ENCODE data around the gene IGSF21. TPM values are rescaled to one million over a fixed set of nuclear protein-coding genes. Genes with fewer than 3 reads are reported as not detected.

IGSF21 gene
- total RNA-seq, 1 experiment from 2014 or later: 5.2 TPM

DNA sequence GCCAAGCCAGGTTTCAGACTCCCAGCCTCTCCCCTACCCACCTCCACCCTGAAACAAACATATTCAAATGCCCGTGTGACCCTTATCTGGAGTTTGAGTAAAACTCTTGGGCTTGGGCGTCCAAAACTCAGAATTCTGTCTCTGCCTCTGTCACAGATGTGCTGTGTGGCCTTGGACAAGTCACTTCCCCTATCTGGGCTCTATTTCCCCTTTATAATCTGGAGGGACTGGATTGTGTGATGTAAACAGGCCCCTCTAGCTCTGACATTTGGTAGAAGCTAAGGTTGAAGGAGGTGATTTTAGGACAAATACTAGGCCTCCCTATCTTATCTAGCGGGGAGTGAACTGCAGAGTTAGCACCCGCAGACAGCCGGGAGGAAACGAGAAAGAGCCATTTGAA is 67.5 kb downstream of the IGSF21 start:
- no peak overlapping the region for H3K18ac ChIP-seq (ENCODE audit: insufficient read length, low read depth, low read length)
- H3K79me2 ChIP-seq (ENCODE audit: insufficient read depth, low read length): 0 out of 2 replicates have a peak, but pooled peaks cover 2% of the 10 kb centered on the region
- Mint-ChIP-seq H3K27ac (peak overlapping the region in 1 of 3 experiments; percentile 85; a peak in 1 of 7 replicates), H3K4me3 (no peak overlapping the region; a peak in 1 of 5 replicates), H3K4me1 (peaks cover 44 to 52% of the 10 kb centered on the region in 2 experiments), H3K9me3 (no peaks in the 10 kb centered on the region), H3K27me3 (ENCODE audit: low read depth) (no peaks in the 10 kb centered on the region; the same call in 1 of the 2 replicates), H3K36me3 (ENCODE audit: insufficient read depth in 1 of 3, low read depth in 3 of 3) (no peaks in the 10 kb centered on the region)
- no CpG with 5 or more reads among the region's 6 CpGs for WGBS (ENCODE audit: extremely low coverage, insufficient read length, low lambda C conversion rate)
- no peak overlapping the region for H3T11ph ChIP-seq (ENCODE audit: low read length)
- H2AFZ ChIP-seq (ENCODE audit: low read length): no peak overlapping the region
- no peak overlapping the region for H2BK20ac ChIP-seq (ENCODE audit: low read depth, low read length, poor library complexity, severe bottlenecking)
- no peaks in the 10 kb centered on the region for H3K9me3 ChIP-seq (ENCODE audit: control insufficient read depth, low read depth, low read length)
- H3K4me2 ChIP-seq (ENCODE audit: insufficient read depth, insufficient read length, low read length): no peak overlapping the region
- H4K91ac ChIP-seq (ENCODE audit: insufficient read length, low read depth, low read length): no peak overlapping the region
- TF ChIP-seq, protein P1, sequence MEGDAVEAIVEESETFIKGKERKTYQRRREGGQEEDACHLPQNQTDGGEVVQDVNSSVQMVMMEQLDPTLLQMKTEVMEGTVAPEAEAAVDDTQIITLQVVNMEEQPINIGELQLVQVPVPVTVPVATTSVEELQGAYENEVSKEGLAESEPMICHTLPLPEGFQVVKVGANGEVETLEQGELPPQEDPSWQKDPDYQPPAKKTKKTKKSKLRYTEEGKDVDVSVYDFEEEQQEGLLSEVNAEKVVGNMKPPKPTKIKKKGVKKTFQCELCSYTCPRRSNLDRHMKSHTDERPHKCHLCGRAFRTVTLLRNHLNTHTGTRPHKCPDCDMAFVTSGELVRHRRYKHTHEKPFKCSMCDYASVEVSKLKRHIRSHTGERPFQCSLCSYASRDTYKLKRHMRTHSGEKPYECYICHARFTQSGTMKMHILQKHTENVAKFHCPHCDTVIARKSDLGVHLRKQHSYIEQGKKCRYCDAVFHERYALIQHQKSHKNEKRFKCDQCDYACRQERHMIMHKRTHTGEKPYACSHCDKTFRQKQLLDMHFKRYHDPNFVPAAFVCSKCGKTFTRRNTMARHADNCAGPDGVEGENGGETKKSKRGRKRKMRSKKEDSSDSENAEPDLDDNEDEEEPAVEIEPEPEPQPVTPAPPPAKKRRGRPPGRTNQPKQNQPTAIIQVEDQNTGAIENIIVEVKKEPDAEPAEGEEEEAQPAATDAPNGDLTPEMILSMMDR (conservative IDR thresholded peaks at IDR 0.05): no peak
- H3K23me2 ChIP-seq (ENCODE audit: insufficient read length, low read depth, low read length, poor library complexity, severe bottlenecking): no peaks in the 10 kb centered on the region
- no peak overlapping the region for H3K56ac ChIP-seq (ENCODE audit: insufficient read length, low read depth, low read length)
- no peak for DNase-seq
- no peak overlapping the region for H3K4ac ChIP-seq (ENCODE audit: low read depth, low read length)
- H2BK120ac ChIP-seq (ENCODE audit: low read depth, low read length, poor library complexity, severe bottlenecking): no peak overlapping the region
- no peaks in the 10 kb centered on the region for H3K27me3 ChIP-seq (ENCODE audit: insufficient read depth, low read length)
- H3K9ac ChIP-seq (ENCODE audit: extremely low read depth, insufficient read length, low read length): no peak overlapping the region
- no peaks in the 10 kb centered on the region for H4K20me1 ChIP-seq (ENCODE audit: control insufficient read depth, insufficient read depth, insufficient read length)
- no peak overlapping the region for H2BK12ac ChIP-seq (ENCODE audit: insufficient read length, low read depth, low read length)
- H2BK5ac ChIP-seq (ENCODE audit: insufficient read length, low read length): no peak overlapping the region
- no peak overlapping the region for H2BK15ac ChIP-seq (ENCODE audit: low read depth, low read length)
- H3K79me1 ChIP-seq (ENCODE audit: insufficient read depth, low read depth, low read length, poor library complexity, severe bottlenecking): no peaks in the 10 kb centered on the region
- H4K5ac ChIP-seq (ENCODE audit: insufficient read length, low read depth, low read length): no peak overlapping the region
- H3K4me1 ChIP-seq (ENCODE audit: insufficient read depth, low read length): peaks cover 17% of the 10 kb centered on the region; the same call in 1 of the 2 replicates
- H3K14ac ChIP-seq (ENCODE audit: insufficient read depth, low read length): peak overlapping the region; percentile 48; the same call in 1 of the 2 replicates
- no peak overlapping the region for H3K23ac ChIP-seq (ENCODE audit: insufficient read length, low read depth, low read length)
- no peak overlapping the region for H2AK5ac ChIP-seq (ENCODE audit: insufficient read length, low read length)
- H4K8ac ChIP-seq (replicated peaks; ENCODE audit: insufficient read length, low read depth, low read length): no peak overlapping the region
- no peak overlapping the region for H3K27ac ChIP-seq (ENCODE audit: insufficient read length, low read depth, low read length)

All from H9 (cell line).